HepG2 (cell line): ENCODE measurements around the gene SLC12A1. TPM values are rescaled to one million over a fixed set of nuclear protein-coding genes. Genes with fewer than 3 reads are reported as not detected.

Experiments used
- ATAC-seq: fragments of 200-7000 bp; cut with Tn5 transposase; 3 replicates; pipeline ENCODE4 v1.9.1; 2020; ENCODE audit warnings: mild to moderate bottlenecking, moderate library complexity
- BruUV-seq: library from RNA; stranded (reverse); fragments of 400-500 nt; replicated peaks from 2 replicates; lab custom pipeline; 2021; lab: Mats Ljungman, UMichigan
- CTCF ChIA-PET: fragments of 300-600 bp; formaldehyde crosslinking; extraction: SDS; loops from one replicate; lab custom pipeline; 2021; ENCODE audit warnings: low total read pairs, inconsistent platforms, low intra/inter-chr PET ratio; lab: Yijun Ruan, JAX
- POLR2A ChIA-PET: fragments of 350-600 bp; sonication (Branson Sonifier 250); formaldehyde crosslinking; loops from one replicate; lab custom pipeline; 2020; ENCODE audit warnings: antibody characterized with exemption, inconsistent platforms; lab: Yijun Ruan, JAX
- DNase-seq: peaks from one replicate; pipeline ENCODE4 v3.0.0-alpha.2; 2015; ENCODE audit warnings: low spot score
- FAIRE-seq: peaks from 3 replicates; lab custom pipeline; 2011; peaks lifted over from hg19 to GRCh38; lab: Jason Lieb, UNC
- H2AFZ ChIP-seq: one replicate; pipeline ENCODE4 v1.6.1; 2011; ENCODE audit warnings: low read length, inconsistent platforms
- H3K27ac ChIP-seq: fragments of 300-600 bp; 3 replicates; pipeline ENCODE4 v1.8.0; 2011; ENCODE audit warnings: mixed run types, mild to moderate bottlenecking, mixed read lengths, low read length, inconsistent platforms; ENCODE audit not compliant: insufficient read depth; ENCODE audit errors: extremely low read length
- H3K27me3 ChIP-seq, 2 experiments: fragments of 200-600 bp in 1 of 2; 2 replicates in 1 of 2; 3 replicates in 1 of 2; pipeline versions ENCODE4 v1.6.0 to v1.8.0; 2011; ENCODE audit warnings: low read length in 2 of 2, mild to moderate bottlenecking in 2 of 2, moderate library complexity in 2 of 2, inconsistent platforms in 1 of 2; ENCODE audit not compliant: insufficient read depth in 2 of 2, control insufficient read depth in 1 of 2
- H3K36me3 ChIP-seq, 2 experiments: fragments of 200-600 bp in 1 of 2; replicated peaks in 1 of 2; 2 replicates in 1 of 2; 3 replicates in 1 of 2; pipeline versions ENCODE4 v1.5.1 to v1.8.0; 2011; ENCODE audit warnings: low read length in 2 of 2, inconsistent platforms in 1 of 2; ENCODE audit not compliant: insufficient read depth in 2 of 2, control insufficient read depth in 1 of 2
- H3K4me1 ChIP-seq: 2 replicates; pipeline ENCODE4 v1.5.1; 2012; ENCODE audit warnings: low read length, inconsistent platforms; ENCODE audit not compliant: insufficient read depth
- H3K4me2 ChIP-seq: 2 replicates; pipeline ENCODE4 v1.6.0; 2011; ENCODE audit warnings: low read depth, low read length, inconsistent platforms
- H3K4me3 ChIP-seq, 3 experiments: fragments of 200-600 bp in 1 of 3; sonication (generic), shearing (Covaris generic) in 1 of 3; replicated peaks in 1 of 3; 2 replicates each; pipeline ENCODE4 v1.5.1; 2011 to 2016; ENCODE audit warnings: low read length in 3 of 3, inconsistent platforms in 2 of 3, low read depth in 2 of 3, mild to moderate bottlenecking in 2 of 3, control low read depth in 1 of 3, mixed read lengths in 1 of 3; ENCODE audit not compliant: insufficient read depth in 1 of 3
- H3K79me2 ChIP-seq: one replicate; pipeline ENCODE4 v1.6.1; 2011; ENCODE audit warnings: low read length, inconsistent platforms; ENCODE audit not compliant: insufficient read depth
- H3K9ac ChIP-seq: 2 replicates; pipeline ENCODE4 v1.6.0; 2011; ENCODE audit warnings: mild to moderate bottlenecking, low read depth, low read length, inconsistent platforms; ENCODE audit not compliant: insufficient read depth
- H3K9me3 ChIP-seq: 2 replicates; pipeline ENCODE4 v1.5.1; 2012; ENCODE audit warnings: mild to moderate bottlenecking, low read length
- H4K20me1 ChIP-seq: 2 replicates; pipeline ENCODE4 v1.6.0; 2011; ENCODE audit warnings: inconsistent platforms, mild to moderate bottlenecking, low read length, moderate library complexity; ENCODE audit not compliant: insufficient read depth
- EP300 ChIP-seq, 3 experiments: sonication (generic) in 1 of 3; formaldehyde crosslinking in 1 of 3; IDR thresholded peaks; 2 replicates each; pipeline versions ENCODE4 v1.5.1 to v1.6.1; 2011 to 2020; ENCODE audit warnings: low read depth in 2 of 3, low read length in 2 of 3, borderline replicate concordance in 1 of 3, improper control_type of control experiment in 1 of 3, mild to moderate bottlenecking in 1 of 3, missing genetic modification reagents in 1 of 3, moderate library complexity in 1 of 3
- EZH2 ChIP-seq: conservative IDR thresholded peaks from 2 replicates; pipeline ENCODE4 v1.6.1; 2012; ENCODE audit warnings: mild to moderate bottlenecking, low read depth, low read length, moderate library complexity
- MXD4 ChIP-seq: IDR thresholded peaks from 2 replicates; pipeline ENCODE4 v1.6.1; 2016; ENCODE audit warnings: mild to moderate bottlenecking, missing biosample characterization, missing genetic modification reagents
- POGZ ChIP-seq: sonication (generic); formaldehyde crosslinking; IDR thresholded peaks from 2 replicates; pipeline ENCODE4 v1.4.0; 2020; ENCODE audit warnings: mild to moderate bottlenecking, missing genetic modification reagents
- ZNF274 ChIP-seq: sonication (generic); formaldehyde crosslinking; IDR thresholded peaks from 2 replicates; pipeline ENCODE4 v1.5.1; 2020; ENCODE audit warnings: mild to moderate bottlenecking, missing genetic modification reagents
- ZNF883 ChIP-seq: sonication (generic); formaldehyde crosslinking; IDR thresholded peaks from 2 replicates; pipeline ENCODE4 v1.5.1; 2020; ENCODE audit warnings: mild to moderate bottlenecking, missing genetic modification reagents; ENCODE audit errors: not compliant biosample characterization
- WGBS: methylation state at CpG from one replicate; pipeline ENCODE4 v1.1.6; 2017; ENCODE audit warnings: low lambda C conversion rate; 5-methylcytosine and 5-hydroxymethylcytosine counted together
- in situ Hi-C: cut with HindIII; loops from 2 replicates; pipeline ENCODE4 v1.10.0; 2017; ENCODE audit warnings: low pct_unique_long_range_greater_than_20kb; ENCODE audit not compliant: extremely low pct_ligation_motif_present
- intact Hi-C: fragments of 100-400 bp; cut with micrococcal nuclease; formaldehyde crosslinking; loops from one replicate; pipeline ENCODE4 v1.10.0; 2022; ENCODE audit not compliant: unreplicated experiment
- polyA plus RNA-seq, 8 experiments: library from polyadenylated mRNA; depleted of rRNA in 3 of 8; stranded (reverse) in 7 of 8; unstranded in 1 of 8; fragments of >200 nt; fragmentation: Illumina TruSeq in 4 of 8; extraction: Trizol in 4 of 8; gene quantifications; 2 replicates each; pipeline versions ENCODE4 v1.2.1 to v1.2.3, GENCODE V29; 2011 to 2016; ENCODE audit warnings: low read depth in 4 of 8, missing spikeins in 1 of 8, mixed read lengths in 1 of 8; ENCODE audit not compliant: insufficient read depth in 1 of 8
- total RNA-seq, 5 experiments: library from RNA; depleted of rRNA; stranded (reverse); fragments of >200 nt; fragmentation: Illumina TruSeq; extraction: Trizol; gene quantifications; 2 replicates each; pipeline ENCODE4 v1.2.3, GENCODE V29; 2016; ENCODE audit warnings: low read depth in 1 of 5
- TF ChIP-seq, protein P1 (sequence below): sonication (generic); formaldehyde crosslinking; IDR thresholded peaks from 2 replicates; pipeline ENCODE4 v1.5.0; 2020; ENCODE audit warnings: mild to moderate bottlenecking, missing genetic modification reagents
- TF ChIP-seq, protein P2 (sequence below): sonication (generic); formaldehyde crosslinking; IDR thresholded peaks from 2 replicates; pipeline ENCODE4 v1.5.1; 2020; ENCODE audit warnings: mild to moderate bottlenecking, moderate library complexity, missing genetic modification reagents
- TF ChIP-seq, protein P3 (sequence below): sonication (generic); formaldehyde crosslinking; IDR thresholded peaks from 2 replicates; pipeline ENCODE4 v1.8.0; 2022; ENCODE audit warnings: missing genetic modification reagents, mild to moderate bottlenecking, inconsistent platforms, borderline replicate concordance

SLC12A1 gene
- total and polyA plus RNA-seq, 2 of the 13 experiments (the other 11 are each of a cell fraction or from before 2014, with no cell fraction given), result not detected

DNA sequence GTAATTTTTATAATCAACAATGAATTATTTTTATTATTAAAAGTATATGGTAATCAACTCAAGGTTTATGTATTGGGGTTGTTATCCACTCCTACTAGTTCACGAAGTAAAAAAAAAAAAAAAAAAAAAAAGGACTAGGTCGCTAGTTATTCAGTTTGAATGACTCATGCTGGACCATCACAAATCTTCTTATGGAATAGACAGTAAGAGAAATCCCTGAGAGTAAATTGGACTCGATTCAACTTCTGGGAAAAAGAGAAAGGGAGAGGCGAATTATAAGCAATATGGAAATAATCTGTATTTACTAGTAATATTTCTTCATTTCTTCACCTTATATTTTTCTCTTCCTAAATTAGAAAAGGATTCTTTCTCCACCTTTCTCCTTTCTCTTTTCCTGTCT, 30.0 kb upstream of the SLC12A1 start:
- Histone ChIP-seq H3K27ac (no peak overlapping the region), H4K20me1 (no peaks in the 10 kb centered on the region), H2AFZ (no peak overlapping the region), H3K9me3 (peaks cover 7% of the 10 kb centered on the region; the same call in 1 of the 2 replicates), H3K9ac (no peak overlapping the region), H3K4me1 (peaks cover 11% of the 10 kb centered on the region), H3K36me3 (no peaks in the 10 kb centered on the region), H3K27me3 (0 out of 5 replicates have a peak, but pooled peaks cover 0 to 4% of the 10 kb centered on the region in 2 experiments), H3K79me2 (peaks cover 4% of the 10 kb centered on the region), H3K4me3 (no peak overlapping the region), H3K4me2 (no peak overlapping the region)
- no peak for TF ChIP-seq EZH2
- TF ChIP-seq MXD4 (CRISPR knock-in tag), result no peak
- TF ChIP-seq POGZ, result no peak
- TF ChIP-seq, protein P1, sequence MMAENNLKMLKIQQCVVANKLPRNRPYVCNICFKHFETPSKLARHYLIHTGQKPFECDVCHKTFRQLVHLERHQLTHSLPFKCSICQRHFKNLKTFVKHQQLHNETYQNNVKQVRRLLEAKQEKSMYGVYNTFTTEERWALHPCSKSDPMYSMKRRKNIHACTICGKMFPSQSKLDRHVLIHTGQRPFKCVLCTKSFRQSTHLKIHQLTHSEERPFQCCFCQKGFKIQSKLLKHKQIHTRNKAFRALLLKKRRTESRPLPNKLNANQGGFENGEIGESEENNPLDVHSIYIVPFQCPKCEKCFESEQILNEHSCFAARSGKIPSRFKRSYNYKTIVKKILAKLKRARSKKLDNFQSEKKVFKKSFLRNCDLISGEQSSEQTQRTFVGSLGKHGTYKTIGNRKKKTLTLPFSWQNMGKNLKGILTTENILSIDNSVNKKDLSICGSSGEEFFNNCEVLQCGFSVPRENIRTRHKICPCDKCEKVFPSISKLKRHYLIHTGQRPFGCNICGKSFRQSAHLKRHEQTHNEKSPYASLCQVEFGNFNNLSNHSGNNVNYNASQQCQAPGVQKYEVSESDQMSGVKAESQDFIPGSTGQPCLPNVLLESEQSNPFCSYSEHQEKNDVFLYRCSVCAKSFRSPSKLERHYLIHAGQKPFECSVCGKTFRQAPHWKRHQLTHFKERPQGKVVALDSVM, result no peak
- no peak for TF ChIP-seq ZNF883 (CRISPR knock-in tag)
- TF ChIP-seq, protein P2, sequence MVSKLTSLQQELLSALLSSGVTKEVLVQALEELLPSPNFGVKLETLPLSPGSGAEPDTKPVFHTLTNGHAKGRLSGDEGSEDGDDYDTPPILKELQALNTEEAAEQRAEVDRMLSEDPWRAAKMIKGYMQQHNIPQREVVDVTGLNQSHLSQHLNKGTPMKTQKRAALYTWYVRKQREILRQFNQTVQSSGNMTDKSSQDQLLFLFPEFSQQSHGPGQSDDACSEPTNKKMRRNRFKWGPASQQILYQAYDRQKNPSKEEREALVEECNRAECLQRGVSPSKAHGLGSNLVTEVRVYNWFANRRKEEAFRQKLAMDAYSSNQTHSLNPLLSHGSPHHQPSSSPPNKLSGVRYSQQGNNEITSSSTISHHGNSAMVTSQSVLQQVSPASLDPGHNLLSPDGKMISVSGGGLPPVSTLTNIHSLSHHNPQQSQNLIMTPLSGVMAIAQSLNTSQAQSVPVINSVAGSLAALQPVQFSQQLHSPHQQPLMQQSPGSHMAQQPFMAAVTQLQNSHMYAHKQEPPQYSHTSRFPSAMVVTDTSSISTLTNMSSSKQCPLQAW, result no peak
- TF ChIP-seq, protein P3, sequence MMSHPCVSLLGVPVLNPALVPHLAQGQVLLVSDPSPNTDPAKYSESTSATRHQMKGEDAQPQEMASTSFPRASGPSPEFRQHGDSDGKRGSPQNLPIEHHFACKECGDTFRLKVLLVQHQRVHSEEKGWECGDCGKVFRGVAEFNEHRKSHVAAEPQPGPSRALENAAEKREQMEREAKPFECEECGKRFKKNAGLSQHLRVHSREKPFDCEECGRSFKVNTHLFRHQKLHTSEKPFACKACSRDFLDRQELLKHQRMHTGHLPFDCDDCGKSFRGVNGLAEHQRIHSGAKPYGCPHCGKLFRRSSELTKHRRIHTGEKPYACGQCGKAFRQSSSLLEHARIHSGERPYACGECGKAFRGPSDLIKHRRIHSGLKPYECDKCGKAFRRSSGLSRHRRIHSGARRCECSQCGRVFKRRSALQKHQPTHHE (CRISPR knock-in tag), result no peak
- no peak for TF ChIP-seq ZNF274
- TF ChIP-seq EP300 (IDR thresholded peaks at IDR 0.05; ENCODE audit: low read depth in 2 of 2, low read length in 2 of 2), result no peak
- TF ChIP-seq EP300 (CRISPR knock-in tag; IDR thresholded peaks at IDR 0.05; ENCODE audit: borderline replicate concordance), result no peak
- intact Hi-C loops, result no loop called here
- POLR2A ChIA-PET, result no interaction called here
- in situ Hi-C loops, result no loop called here
- no TSS peak for BruUV-seq
- DNase-seq (no peak), FAIRE-seq (no peak), ATAC-seq (no peak)
- CTCF ChIA-PET, result no interaction called here
- WGBS, result 44% methylated on average over 4 of the region's 4 CpGs
